PC-9 (cell line): ENCODE data around the gene OR2AG2.

Source experiments
- EZH2 ChIP-seq: fragments of 200-600 bp; sonication (generic); IDR thresholded peaks from 2 replicates; pipeline ENCODE4 v1.8.0; 2017; ENCODE audit warnings: antibody characterized with exemption, low read depth
- TF ChIP-seq, protein P1 (sequence below): fragments of 200-600 bp; sonication (generic); conservative IDR thresholded peaks from 2 replicates; pipeline ENCODE4 v1.6.1; 2017; ENCODE audit warnings: mixed run types, antibody characterized with exemption, mild to moderate bottlenecking, moderate library complexity

DNA sequence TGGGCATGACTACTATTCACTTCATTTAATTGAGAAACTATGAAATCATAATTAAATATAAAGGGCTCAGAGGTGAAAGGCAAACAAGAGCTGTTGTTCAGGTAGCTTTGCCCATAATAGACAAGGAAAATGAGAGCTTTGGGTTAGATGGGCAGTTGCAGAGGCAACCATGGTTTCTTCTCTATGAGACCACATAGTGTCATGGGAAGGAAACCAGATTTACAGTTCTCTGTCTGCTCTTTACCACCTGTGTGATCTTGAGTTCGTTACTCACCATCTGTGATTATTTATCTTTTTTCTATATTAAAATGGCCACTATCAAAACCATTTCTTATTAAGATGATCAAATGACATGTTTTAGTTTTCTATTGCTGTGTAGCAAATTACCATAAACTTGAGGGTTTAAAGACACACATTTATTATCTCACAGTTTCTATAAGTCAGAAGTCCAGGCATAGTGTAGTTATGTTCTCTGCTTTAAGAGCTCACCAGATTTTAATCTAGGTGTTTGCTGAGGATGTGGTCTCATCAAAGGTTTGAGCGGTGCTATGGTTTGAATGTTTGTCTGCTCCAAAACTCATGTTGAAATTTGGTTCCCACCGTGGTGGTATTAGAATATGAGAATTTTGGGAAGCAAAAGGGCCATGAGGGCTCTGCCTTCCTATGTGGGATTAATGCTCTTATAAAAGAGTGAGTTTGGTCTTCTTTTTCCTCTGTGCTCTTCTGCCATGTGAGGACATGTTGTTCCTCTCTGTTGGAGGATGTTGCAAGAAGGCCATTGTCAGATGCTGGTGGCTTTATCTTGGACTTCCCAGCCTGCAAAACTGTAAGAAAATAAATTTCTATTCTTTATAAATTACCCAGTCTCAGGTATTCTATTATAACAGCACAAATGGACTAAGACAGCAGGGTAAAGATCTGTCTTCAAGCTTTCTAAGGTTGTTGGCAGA lies 38.2 kb downstream of the OR2AG2 start:
- TF ChIP-seq, protein P1, sequence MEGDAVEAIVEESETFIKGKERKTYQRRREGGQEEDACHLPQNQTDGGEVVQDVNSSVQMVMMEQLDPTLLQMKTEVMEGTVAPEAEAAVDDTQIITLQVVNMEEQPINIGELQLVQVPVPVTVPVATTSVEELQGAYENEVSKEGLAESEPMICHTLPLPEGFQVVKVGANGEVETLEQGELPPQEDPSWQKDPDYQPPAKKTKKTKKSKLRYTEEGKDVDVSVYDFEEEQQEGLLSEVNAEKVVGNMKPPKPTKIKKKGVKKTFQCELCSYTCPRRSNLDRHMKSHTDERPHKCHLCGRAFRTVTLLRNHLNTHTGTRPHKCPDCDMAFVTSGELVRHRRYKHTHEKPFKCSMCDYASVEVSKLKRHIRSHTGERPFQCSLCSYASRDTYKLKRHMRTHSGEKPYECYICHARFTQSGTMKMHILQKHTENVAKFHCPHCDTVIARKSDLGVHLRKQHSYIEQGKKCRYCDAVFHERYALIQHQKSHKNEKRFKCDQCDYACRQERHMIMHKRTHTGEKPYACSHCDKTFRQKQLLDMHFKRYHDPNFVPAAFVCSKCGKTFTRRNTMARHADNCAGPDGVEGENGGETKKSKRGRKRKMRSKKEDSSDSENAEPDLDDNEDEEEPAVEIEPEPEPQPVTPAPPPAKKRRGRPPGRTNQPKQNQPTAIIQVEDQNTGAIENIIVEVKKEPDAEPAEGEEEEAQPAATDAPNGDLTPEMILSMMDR, result no peak
- TF ChIP-seq EZH2, result no peak
